ENCODE measurements around the gene C19orf85.
"Not testable (repeated sequence)": the region's sequence is repeated elsewhere in the genome, so short reads cannot be mapped to it uniquely, and the experiment has no call there.

The C19orf85 gene

GRCh38 chr19:55441319-55441691, 23.2 kb downstream of the C19orf85 start:
- no peak for DNase-seq (ENCODE audit: low read depth in 2 of 2)

DNA sequence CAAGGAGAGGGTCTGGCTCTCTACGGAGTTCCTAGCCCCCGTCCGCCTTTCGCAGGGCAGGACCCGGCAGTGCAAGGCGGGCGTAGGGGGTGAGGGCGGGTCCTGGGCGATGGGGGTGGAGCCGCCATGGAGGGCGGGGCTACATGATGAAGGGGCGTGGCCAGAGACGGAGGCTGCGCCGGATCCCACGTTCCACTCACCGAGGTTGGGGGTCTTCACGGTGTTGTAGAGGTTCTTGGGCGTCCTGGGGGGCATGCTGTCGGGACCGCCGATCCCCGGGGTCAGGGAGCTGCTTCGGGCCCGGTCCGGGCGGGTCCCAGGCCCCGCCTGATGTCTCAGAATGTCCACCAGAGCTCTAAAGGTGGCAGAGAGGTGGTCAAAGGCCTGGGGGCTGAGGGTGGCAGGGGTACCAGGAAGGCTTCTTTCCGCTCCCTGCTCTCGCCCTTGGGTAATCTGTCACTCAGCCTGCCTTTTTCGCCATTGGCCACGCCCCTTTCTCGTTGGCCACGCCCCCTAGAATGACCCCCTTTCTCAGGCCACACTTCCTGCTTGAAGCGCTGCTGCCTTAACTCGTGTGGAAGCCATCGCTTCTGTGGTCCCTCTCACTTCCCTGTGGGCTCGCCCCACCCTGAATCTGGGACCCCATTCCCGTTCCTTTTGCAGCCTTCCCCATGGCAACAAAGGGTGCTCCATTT, 24.0 kb downstream of the C19orf85 start:
- DNase-seq (ENCODE audit: low read depth in 2 of 2): no peak

DNA sequence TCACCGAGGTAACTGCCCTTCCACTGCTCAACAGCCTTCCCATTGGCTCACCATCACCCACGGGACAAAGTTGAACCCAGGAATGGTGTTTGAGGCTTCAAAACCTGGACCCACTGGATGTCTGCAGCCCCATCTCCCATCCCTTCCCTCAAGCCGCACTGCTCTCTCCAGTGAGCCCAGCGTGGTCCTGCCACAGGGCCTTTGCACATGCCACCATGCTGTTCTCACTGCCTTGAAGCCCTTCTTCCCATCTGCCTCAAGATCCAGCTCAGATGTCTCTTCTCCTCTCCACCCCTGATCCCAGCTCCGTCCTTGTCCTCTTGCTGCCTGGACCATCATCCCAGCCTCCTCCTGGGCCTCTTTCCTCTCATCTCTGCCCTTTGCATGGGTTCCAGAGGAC, 25.5 kb downstream of the C19orf85 start:
- DNase-seq (ENCODE audit: low read depth in 2 of 2): no peak

DNA sequence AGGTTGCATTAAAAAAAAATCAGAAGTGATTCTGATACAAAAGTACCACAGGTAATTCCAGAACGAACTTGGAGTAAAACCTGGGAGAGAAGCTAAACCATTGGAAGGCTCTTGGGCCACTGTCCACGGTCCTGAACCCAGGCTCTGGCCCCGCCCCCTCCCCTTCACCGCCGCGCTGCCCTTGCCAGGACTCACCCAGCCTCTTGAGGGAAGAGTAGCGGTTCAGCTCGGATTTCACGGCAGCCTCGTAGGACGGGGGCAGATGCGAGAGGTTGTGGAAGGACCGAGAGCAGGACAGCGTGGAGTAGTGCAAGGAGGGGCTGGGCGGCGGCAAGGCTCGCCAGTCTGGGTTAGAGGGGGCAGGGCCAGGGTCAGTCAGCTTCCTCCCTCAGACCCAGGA, 27.1 kb downstream of the C19orf85 start:
- no peak for DNase-seq (ENCODE audit: low read depth in 2 of 2)

DNA sequence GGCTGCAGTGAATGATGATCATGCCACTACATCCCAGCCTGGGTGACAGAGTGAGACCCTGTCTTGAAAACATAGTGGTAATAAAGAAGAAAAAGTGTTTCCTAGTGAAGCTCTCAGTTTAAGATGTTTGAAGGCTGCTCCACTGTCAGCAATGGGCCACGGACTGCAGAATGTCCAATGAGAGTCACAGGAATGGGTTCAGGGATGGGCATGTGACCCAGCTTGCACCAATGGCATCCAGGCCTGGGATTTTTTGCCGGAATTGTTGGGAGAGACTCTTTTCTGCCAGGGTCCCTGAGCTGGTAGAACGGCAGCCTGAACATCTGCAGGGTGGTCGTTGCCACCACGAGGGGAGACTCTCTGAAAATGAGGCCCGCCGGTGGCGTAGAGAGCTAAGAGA, 27.7 kb downstream of the C19orf85 start:
- DNase-seq (ENCODE audit: low read depth in 2 of 2): no peak

- no peak for DNase-seq (ENCODE audit: low read depth in 2 of 2)
These were observed 29.5 kb downstream of the C19orf85 start for GRCh38 chr19:55435020-55435419.

DNA sequence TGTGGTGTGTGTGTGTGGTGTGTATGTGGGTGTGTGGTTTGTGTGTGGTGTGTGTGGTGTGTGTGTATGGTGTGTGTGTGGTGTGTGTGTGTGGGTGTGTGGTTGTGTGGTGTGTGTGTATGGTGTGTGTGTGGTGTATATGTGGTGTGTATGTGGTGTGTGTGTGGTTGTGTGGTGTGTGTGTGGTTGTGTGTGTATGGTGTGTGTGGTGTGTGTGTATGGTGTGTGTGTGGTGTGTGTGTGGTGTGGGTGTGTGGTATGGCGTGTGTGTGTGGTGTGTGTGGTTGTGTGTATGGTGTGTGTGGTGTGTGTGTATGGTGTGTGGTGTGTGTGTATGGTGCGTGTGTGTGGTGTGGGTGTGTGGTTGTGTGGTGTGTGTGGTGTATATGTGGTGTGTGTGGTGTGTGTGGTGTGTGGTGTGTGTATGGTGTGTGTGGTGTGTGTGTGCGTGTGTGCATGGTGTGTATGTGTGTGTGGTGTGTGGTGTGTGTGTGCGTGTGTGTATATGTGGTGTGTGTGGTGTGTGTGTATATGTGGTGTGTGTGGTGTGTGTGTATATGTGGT, 30.1 kb downstream of the C19orf85 start:
- DNase-seq (ENCODE audit: low read depth in 2 of 2): no peak

GRCh38 chr19:55433292-55433691, 31.3 kb downstream of the C19orf85 start:
- DNase-seq (ENCODE audit: low read depth in 2 of 2): no peak

DNA sequence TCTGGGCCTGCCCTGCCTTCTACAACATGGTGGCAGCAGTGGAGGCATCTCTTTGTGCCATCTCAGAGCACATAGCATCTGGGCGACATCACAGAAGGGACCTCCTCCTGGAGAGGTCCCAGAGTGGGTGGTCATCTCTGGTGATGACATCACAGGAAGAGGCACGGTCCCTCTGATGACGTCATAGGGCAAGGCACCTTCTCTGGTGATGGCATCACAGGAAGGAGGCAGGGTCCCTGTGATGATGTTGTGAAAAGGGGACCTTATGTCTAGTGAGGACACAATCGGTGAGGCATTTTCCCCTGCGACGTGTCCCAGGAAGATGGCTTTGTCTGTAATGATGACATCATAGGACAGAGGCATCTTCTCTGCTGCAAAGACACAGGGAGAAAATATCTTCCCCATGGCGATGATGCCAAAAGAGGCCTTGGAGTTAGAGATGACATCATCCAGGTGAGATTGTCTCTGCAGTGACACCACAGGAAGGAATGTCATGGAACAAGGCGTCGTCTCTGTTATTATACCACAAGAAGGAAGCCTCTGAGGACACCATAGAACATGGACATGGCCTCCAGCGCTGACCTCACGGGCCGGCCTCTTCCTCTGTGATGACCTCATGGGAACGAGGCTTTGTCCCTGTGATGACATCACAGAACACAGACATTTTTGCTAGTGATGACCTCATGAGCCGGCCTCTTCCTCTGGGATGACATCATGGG, 32.2 kb downstream of the C19orf85 start:
- no peak for DNase-seq (ENCODE audit: low read depth in 2 of 2)

GRCh38 chr19:55431183-55431582, 33.4 kb downstream of the C19orf85 start:
- DNase-seq (ENCODE audit: low read depth in 2 of 2): no peak

DNA sequence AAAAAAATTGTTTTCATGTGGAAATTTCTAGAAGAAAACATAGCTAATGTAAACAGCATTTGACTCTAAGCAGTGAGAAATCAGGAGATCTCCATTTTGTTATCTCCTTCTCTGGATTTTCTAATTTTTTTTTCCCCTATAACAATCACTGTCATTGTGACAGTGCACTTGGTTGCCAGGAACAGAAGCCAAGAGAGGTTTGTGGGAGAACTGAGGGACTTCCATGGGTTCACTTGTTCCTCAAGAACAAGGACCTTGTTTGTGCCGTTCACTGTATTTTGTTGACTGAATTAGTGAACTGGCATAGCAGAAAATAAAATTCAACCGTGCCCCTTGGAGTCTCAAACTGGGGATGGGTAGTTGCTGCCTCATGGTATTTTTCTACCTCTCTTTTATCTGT, 38.5 kb downstream of the C19orf85 start:
- no peak for DNase-seq (ENCODE audit: low read depth in 2 of 2)

DNA sequence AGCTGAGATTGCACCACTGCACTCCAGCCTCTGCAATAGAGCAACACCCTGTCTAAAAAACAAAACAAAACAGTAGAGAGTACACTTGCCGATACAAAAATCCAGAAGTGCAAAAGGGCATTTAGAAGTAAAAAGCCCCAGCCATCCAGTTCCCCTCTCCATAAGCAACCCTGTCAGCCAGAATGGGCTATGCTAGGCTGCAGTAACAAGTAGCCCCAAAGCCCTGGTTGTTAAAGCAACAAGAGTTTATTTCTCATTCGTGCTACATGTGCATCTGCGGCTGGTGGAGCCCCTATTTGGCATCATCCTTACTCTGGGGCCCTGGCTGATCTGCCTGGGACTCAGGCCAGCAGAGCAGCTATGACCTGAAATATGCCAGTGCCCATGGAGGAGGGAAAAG, 40.0 kb downstream of the C19orf85 start:
- no peak for DNase-seq (ENCODE audit: low read depth in 2 of 2)

- DNase-seq (ENCODE audit: low read depth in 2 of 2): no peak
These were observed 41.1 kb downstream of the C19orf85 start for GRCh38 chr19:55423225-55424005.

- not testable (repeated sequence) for DNase-seq (ENCODE audit: low read depth in 2 of 2)
These were observed 43.3 kb downstream of the C19orf85 start for GRCh38 chr19:55421281-55421680.

DNA sequence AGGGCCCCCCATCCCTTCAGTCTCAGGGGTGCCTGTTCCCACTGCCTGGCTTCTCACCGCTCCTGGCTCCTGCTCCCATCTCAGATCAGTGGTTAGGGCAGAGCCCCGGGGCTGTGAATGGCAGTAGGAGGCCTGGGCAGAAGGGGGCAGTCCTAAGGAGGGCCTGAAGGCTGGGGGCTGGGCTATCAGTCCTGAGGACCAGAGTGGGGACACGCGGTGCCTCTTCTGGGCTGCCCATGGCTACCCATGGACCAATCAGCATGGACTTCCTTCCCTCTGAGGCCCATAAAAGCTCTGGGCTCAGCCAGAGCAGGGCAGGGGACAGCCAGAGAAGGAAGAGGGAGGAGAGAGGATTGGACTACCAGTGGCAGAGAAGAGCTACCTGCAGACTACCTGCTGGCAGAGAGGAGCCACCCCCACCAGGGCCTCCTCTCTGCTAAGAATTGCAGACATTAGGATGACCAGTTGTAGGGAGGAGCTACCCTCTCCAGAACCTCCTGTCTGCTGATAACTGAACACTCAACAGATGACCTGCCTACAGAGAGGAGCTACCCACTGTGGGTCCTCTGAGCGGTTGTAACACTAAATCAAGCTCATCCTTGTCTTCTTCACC, 44.8 kb downstream of the C19orf85 start:
- no peak for DNase-seq (ENCODE audit: low read depth in 2 of 2)

DNA sequence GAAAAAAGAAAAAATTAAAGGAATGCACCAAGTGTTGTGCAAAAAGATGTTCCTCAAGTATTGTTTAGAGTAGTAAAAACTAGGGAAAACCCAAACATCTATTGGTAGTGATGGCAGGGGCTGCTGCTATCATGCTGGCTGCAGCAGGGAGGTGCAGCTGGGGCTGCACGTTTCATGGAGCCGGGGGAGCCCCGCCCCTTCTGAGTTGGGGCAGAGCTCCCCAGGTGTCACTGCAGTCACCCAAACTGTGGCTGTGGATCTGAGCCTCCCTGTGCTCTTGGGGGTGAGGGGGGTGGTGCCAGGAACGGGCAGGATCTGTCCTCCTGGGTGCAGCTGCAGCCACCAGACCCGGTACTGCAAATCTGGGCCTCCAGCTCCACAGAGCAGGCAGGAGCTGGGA, 45.4 kb downstream of the C19orf85 start:
- DNase-seq (ENCODE audit: low read depth in 2 of 2): no peak

DNA sequence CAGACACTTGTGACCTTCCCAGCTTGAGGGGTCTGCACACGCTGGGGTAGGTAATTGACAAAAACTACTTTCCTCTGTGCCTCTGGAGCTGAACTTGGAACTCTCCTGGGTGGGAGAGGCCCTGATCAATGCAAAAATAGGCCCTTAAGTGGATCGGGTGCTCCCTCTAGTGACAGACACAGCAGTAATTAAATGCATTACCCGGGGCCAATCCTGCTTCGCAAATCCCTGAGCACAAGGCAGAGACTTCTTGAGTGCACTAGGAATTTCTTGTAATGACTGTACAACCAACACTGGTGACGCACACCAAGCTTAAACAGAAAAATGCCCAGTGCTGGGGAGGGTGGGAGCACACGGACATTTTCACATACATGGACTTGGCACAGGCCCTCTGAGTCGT, 46.4 kb downstream of the C19orf85 start:
- DNase-seq (ENCODE audit: low read depth in 2 of 2): peak in 1 of 2 donors; percentile 44

Measured in stimulated activated CD4-positive, alpha-beta T cell treated with anti-CD3 and anti-CD28 coated beads, Interleukin-1b, Interleukin-23, amount 100 ng/mL, for 4 hours (primary cell).